OCI-LY7 (cell line): ENCODE results near the gene SPEF1. TPM values are rescaled to one million over a fixed set of nuclear protein-coding genes. Genes with fewer than 3 reads are reported as not detected.

Experiments
- BruUV-seq: library from RNA; stranded (reverse); fragments of 400-500 nt; replicated peaks from 2 replicates; lab custom pipeline; 2021; lab: Mats Ljungman, UMichigan
- CTCF ChIA-PET: fragments of 300-600 bp; sonication (Branson Sonifier 250); formaldehyde crosslinking; loops from one replicate; lab custom pipeline; 2022; ENCODE audit warnings: antibody characterized with exemption; ENCODE audit not compliant: unreplicated experiment; lab: Charles Lee
- POLR2A ChIA-PET: fragments of 300-600 bp; sonication (Branson Sonifier 250); formaldehyde crosslinking; loops from one replicate; lab custom pipeline; 2022; ENCODE audit warnings: antibody characterized with exemption; lab: Charles Lee
- DNase-seq: peaks from one replicate; pipeline ENCODE4 v3.0.0-alpha.2; 2015; ENCODE audit warnings: low spot score
- H2AFZ ChIP-seq: fragments of 200-600 bp; sonication (generic), shearing (Covaris generic); 2 replicates; pipeline ENCODE4 v1.6.1; 2014; ENCODE audit warnings: mild to moderate bottlenecking, antibody characterized with exemption, low read length, moderate library complexity
- H3K27ac ChIP-seq: fragments of 200-600 bp; sonication (generic); 2 replicates; pipeline ENCODE4 v1.5.1; 2014; ENCODE audit warnings: mixed run types, low read depth, mild to moderate bottlenecking, moderate library complexity, low read length, inconsistent platforms; ENCODE audit not compliant: poor library complexity, severe bottlenecking
- H3K36me3 ChIP-seq: fragments of 200-600 bp; sonication (generic); 2 replicates; pipeline ENCODE4 v1.6.1; 2014; ENCODE audit warnings: mild to moderate bottlenecking, antibody characterized with exemption, low read length, moderate library complexity, mixed read lengths; ENCODE audit not compliant: insufficient read depth
- H3K4me1 ChIP-seq: fragments of 200-600 bp; sonication (generic); 2 replicates; pipeline ENCODE4 v1.5.1; 2014; ENCODE audit warnings: mild to moderate bottlenecking, low read length; ENCODE audit not compliant: insufficient read depth, poor library complexity, severe bottlenecking
- H3K4me2 ChIP-seq: fragments of 200-600 bp; sonication (generic); 2 replicates; pipeline ENCODE4 v1.6.1; 2014; ENCODE audit warnings: mild to moderate bottlenecking, low read length
- H3K4me3 ChIP-seq: fragments of 200-600 bp; sonication (generic); 2 replicates; pipeline ENCODE4 v1.5.1; 2014; ENCODE audit warnings: mild to moderate bottlenecking, low read depth, low read length; ENCODE audit not compliant: poor library complexity, severe bottlenecking
- H3K79me2 ChIP-seq: fragments of 200-600 bp; sonication (generic); 2 replicates; pipeline ENCODE4 v1.6.1; 2016; ENCODE audit warnings: low read depth, mild to moderate bottlenecking, low read length, moderate library complexity, mixed read lengths; ENCODE audit not compliant: insufficient read depth
- H3K9me2 ChIP-seq: fragments of 200-600 bp; sonication (generic); 2 replicates; pipeline ENCODE4 v1.6.1; 2016; ENCODE audit warnings: mild to moderate bottlenecking, low read length, mixed read lengths; ENCODE audit not compliant: insufficient read depth
- H3K9me3 ChIP-seq: fragments of 200-600 bp; sonication (generic); 2 replicates; pipeline ENCODE4 v1.6.1; 2014; ENCODE audit warnings: mild to moderate bottlenecking, mixed run types, low read length, mixed read lengths
- H4K20me1 ChIP-seq: fragments of 200-600 bp; sonication (generic); 2 replicates; pipeline ENCODE4 v1.6.1; 2014; ENCODE audit warnings: mild to moderate bottlenecking, antibody characterized with exemption, low read length, moderate library complexity, mixed read lengths; ENCODE audit not compliant: insufficient read depth
- CTCF ChIP-seq: fragments of 200-600 bp; sonication (generic); conservative IDR thresholded peaks from 2 replicates; pipeline ENCODE4 v1.5.1; 2014; ENCODE audit warnings: mild to moderate bottlenecking, antibody characterized with exemption, low read length, moderate library complexity, mixed read lengths
- EZH2phosphoT487 ChIP-seq: fragments of 200-600 bp; sonication (generic); IDR thresholded peaks from 2 replicates; pipeline ENCODE4 v1.6.1; 2018; ENCODE audit warnings: low read depth, borderline replicate concordance, mild to moderate bottlenecking, mixed run types, antibody characterized with exemption, low read length, moderate library complexity, mixed read lengths
- intact Hi-C: fragments of 100-400 bp; cut with micrococcal nuclease; formaldehyde crosslinking; loops from one replicate; pipeline ENCODE4 v1.10.0; 2022; ENCODE audit not compliant: unreplicated experiment
- total RNA-seq, 2 experiments: library from RNA; depleted of rRNA in 1 of 2; stranded (reverse); fragments of >200 nt in 1 of 2; shearing (Covaris generic) in 1 of 2; gene quantifications; 2 replicates each; pipeline ENCODE4 v1.2.3, GENCODE V29; 2014 to 2022

Gene SPEF1
- total RNA-seq, 2 experiments from 2014 or later, result 0.09 to 0.27 TPM

GRCh38 chr20:3786665-3787323 lies 5.5 kb upstream of the SPEF1 start, which contains the start of gene CENPB:
Gene CENPB, minus strand, starts transcription at chr20:3786740. Its CDS starts 257 bp downstream, at chr20:3786483.
- intact Hi-C loops, result loop anchor here (1.0 to 2.0 kb wide), 5 partner anchors 10 to 298 kb away; partner anchors contain the start of genes AP5S1, CDC25B and PANK2
- H3K4me2 ChIP-seq, result peak within 1 kb of the TSS; percentile 73
- peak; percentile 90 for DNase-seq
- CTCF ChIA-PET, result interaction anchor here (1.7 kb wide), 2 partner anchors 32 to 33 kb away, joined by 4 read pairs; partner anchors contain the start of gene AP5S1
- H3K36me3 ChIP-seq, result no peaks in the 10 kb centered on the region; the same call in 1 of the 2 replicates
- H2AFZ ChIP-seq, result peak within 1 kb of the TSS; percentile 94
- no TSS peak for BruUV-seq
- H3K4me3 ChIP-seq, result peak within 1 kb of the TSS; percentile 71
- H3K79me2 ChIP-seq, result peaks cover 15% of the 10 kb centered on the region; the same call in 1 of the 2 replicates
- H3K9me2 ChIP-seq, result no peaks in the 10 kb centered on the region
- TF ChIP-seq EZH2phosphoT487 (no peak), CTCF (peak; percentile 80)
- peaks cover 28% of the 10 kb centered on the region for H3K4me1 ChIP-seq
- H4K20me1 ChIP-seq, result no peaks in the 10 kb centered on the region; the same call in 1 of the 2 replicates
- H3K27ac ChIP-seq, result no peak within 1 kb of the TSS
- POLR2A ChIA-PET, result interaction anchor here (0.7 to 3.2 kb wide), 3 partner anchors 23 to 71 kb away, joined by 3 to 16 read pairs (median 3); partner anchors contain the start of gene AP5S1
- no peaks in the 10 kb centered on the region for H3K9me3 ChIP-seq

- BruUV-seq, result no TSS peak
- no peaks in the 10 kb centered on the region for H3K9me2 ChIP-seq
- H3K4me1 ChIP-seq, result peaks cover 29% of the 10 kb centered on the region
- H3K27ac ChIP-seq, result no peak overlapping the region
- no peaks in the 10 kb centered on the region for H3K9me3 ChIP-seq
- no peaks in the 10 kb centered on the region; the same call in 1 of the 2 replicates for H3K36me3 ChIP-seq
- H3K4me3 ChIP-seq, result peak overlapping the region; percentile 71
- ChIA-PET CTCF (interaction anchor here (0.7 to 1.7 kb wide), 2 partner anchors 34 to 70 kb away, joined by 3 to 4 read pairs; partner anchors contain the start of gene AP5S1), POLR2A (interaction anchor here (3.2 kb wide), 1 partner anchor 35 kb away, joined by 16 read pairs; the partner anchor contains the start of gene AP5S1)
- intact Hi-C loops, result loop anchor here (2.0 kb wide), 2 partner anchors 103 to 299 kb away; partner anchors contain the start of gene PANK2
- H3K4me2 ChIP-seq, result peak overlapping the region; percentile 65
- peaks cover 15% of the 10 kb centered on the region; the same call in 1 of the 2 replicates for H3K79me2 ChIP-seq
- DNase-seq, result no peak
- H2AFZ ChIP-seq, result no peak overlapping the region
- no peak for TF ChIP-seq EZH2phosphoT487
- TF ChIP-seq CTCF, result no peak
- no peaks in the 10 kb centered on the region; the same call in 1 of the 2 replicates for H4K20me1 ChIP-seq
Measured at GRCh38 chr20:3786126-3786484, 4.9 kb upstream of the SPEF1 start.
